Calu3 (cell line): Measurements from ENCODE around the gene STK16. TPM values are rescaled to one million over a fixed set of nuclear protein-coding genes. Genes with fewer than 3 reads are reported as not detected.
A peak's percentile ranks its signal among the peaks of the same experiment; 100 is the strongest.
"Not testable (repeated sequence)": the region's sequence is repeated elsewhere in the genome, so short reads cannot be mapped to it uniquely, and the experiment has no call there.

ENCODE experiments used
- Bru-seq: library from RNA; stranded (reverse); fragments of 400-500 nt; gene quantifications from one replicate; lab custom pipeline; 2021; lab: Mats Ljungman, UMichigan
- BruChase-seq, 2 experiments: library from RNA; stranded (reverse); fragments of 400-500 nt; gene quantifications; one replicate each; lab custom pipeline; 2021; lab: Mats Ljungman, UMichigan
- BruUV-seq: library from RNA; stranded (reverse); fragments of 400-500 nt; replicated peaks from 2 replicates; lab custom pipeline; 2021; lab: Mats Ljungman, UMichigan
- CTCF ChIA-PET: fragments of 300-600 bp; sonication (Branson Sonifier 250); formaldehyde crosslinking; loops from one replicate; lab custom pipeline; 2022; ENCODE audit warnings: antibody characterized with exemption; lab: Charles Lee
- DNase-seq: peaks from one replicate; pipeline ENCODE4 v3.0.0; 2022
- H3K27ac Mint-ChIP-seq: one replicate; pipeline ENCODE4 v1.8.0; 2022; ENCODE audit warnings: mixed read lengths; ENCODE audit not compliant: unreplicated experiment
- H3K27me3 Mint-ChIP-seq: one replicate; pipeline ENCODE4 v1.8.0; 2022; ENCODE audit warnings: mixed read lengths; ENCODE audit not compliant: unreplicated experiment
- H3K36me3 Mint-ChIP-seq: one replicate; pipeline ENCODE4 v1.8.0; 2022; ENCODE audit warnings: mild to moderate bottlenecking, moderate library complexity, mixed read lengths; ENCODE audit not compliant: insufficient read depth, unreplicated experiment
- H3K4me1 Mint-ChIP-seq: one replicate; pipeline ENCODE4 v1.8.0; 2022; ENCODE audit warnings: mild to moderate bottlenecking, low read depth, mixed read lengths; ENCODE audit not compliant: unreplicated experiment
- H3K4me3 Mint-ChIP-seq: one replicate; pipeline ENCODE4 v1.8.0; 2022; ENCODE audit warnings: mild to moderate bottlenecking, low read depth, moderate library complexity, mixed read lengths; ENCODE audit not compliant: unreplicated experiment
- H3K9me3 Mint-ChIP-seq: one replicate; pipeline ENCODE4 v1.8.0; 2022; ENCODE audit warnings: low read depth, mixed read lengths; ENCODE audit not compliant: unreplicated experiment
- intact Hi-C: fragments of 100-400 bp; cut with micrococcal nuclease; formaldehyde crosslinking; loops from one replicate; pipeline ENCODE4 v1.10.0; 2022; ENCODE audit not compliant: unreplicated experiment
- long read RNA-seq: library from polyadenylated mRNA; stranded (forward); transcript quantifications from one replicate; pipeline ENCODE4 v2.0.0, GENCODE V29; 2022
- total RNA-seq: library from RNA; stranded (reverse); gene quantifications from 2 replicates; pipeline ENCODE4 v1.2.3, GENCODE V29; 2022
- TF ChIP-seq, protein P1 (sequence below): fragments of 200-600 bp; IDR thresholded peaks from one replicate; pipeline ENCODE4 v1.8.0; 2022; ENCODE audit warnings: antibody characterized with exemption; ENCODE audit not compliant: unreplicated experiment

The STK16 gene, protein sequence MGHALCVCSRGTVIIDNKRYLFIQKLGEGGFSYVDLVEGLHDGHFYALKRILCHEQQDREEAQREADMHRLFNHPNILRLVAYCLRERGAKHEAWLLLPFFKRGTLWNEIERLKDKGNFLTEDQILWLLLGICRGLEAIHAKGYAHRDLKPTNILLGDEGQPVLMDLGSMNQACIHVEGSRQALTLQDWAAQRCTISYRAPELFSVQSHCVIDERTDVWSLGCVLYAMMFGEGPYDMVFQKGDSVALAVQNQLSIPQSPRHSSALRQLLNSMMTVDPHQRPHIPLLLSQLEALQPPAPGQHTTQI
- total RNA-seq (26.7 and 27.0 TPM in 2 replicates), Bru-seq, nascent RNA (percentile 70 among the genes with signal in this experiment), BruChase-seq, experiment 1, labeled RNA remaining after a 6-hour chase (percentile 73 among the genes with signal in this experiment), BruChase-seq, experiment 2, labeled RNA remaining after a 2-hour chase (percentile 64 among the genes with signal in this experiment)
- long read RNA-seq, partial matches to known transcripts = 0 of 5 reads
- long read RNA-seq, other reads (novel, unspliced or antisense) = 5 of 5 reads

DNA sequence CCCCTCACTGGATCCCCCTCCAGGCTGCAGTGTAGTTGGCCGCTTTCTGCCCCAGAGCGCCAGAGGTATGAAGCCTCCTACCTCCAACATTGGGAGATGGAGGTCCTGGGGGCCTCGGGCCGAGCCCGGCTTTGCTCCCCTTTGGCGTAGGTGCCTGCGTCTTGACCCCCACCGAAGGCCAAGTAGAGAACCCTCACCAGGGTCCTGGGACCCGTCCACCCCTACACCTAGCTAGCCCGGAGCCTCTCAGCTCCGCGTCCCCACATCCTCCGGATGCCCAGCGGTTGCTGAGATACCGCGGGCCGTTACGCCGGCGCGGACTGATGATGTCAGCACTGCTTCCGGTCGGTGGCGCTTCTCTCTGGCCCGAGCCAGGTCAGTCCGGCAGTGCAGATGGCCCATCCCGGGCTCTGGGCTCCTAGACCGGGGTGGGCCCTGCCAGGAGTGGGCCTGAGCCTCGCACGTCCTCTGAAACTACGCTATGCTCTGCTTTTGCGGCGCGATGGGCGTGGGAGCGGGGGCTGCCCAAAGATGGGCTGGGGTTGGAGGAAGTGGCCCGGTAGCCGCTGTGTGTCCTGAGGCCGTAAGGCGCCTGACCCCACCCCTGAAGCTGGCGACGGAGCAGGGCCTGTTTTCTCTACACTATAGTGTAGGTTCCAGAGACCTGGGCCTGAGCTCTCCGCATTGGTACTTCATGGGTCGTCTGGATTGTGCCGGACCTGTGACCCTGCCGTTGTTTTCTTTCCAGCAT is at the start of gene STK16, which contains the start of gene GLB1L:
Gene STK16, plus strand, starts transcription at position 332 of the 751 bp plus-strand sequence. CDS start 521 bp downstream, outside the sequence.
Gene GLB1L, minus strand, starts transcription at position 297 of the 751 bp plus-strand sequence. CDS start 1,871 bp downstream, outside the sequence.
- CTCF ChIA-PET = interaction anchor here (0.6 to 1.7 kb wide), 10 partner anchors 8 to 50 kb away, joined by 3 to 7 read pairs (median 3); partner anchors contain the start of genes ANKZF1, ATG9A, DNAJB2 and TUBA4A
- Mint-ChIP-seq H3K9me3 (no peaks in the 10 kb centered on the region), H3K27ac (peak within 1 kb of the TSS; percentile 79), H3K36me3 (peaks cover 42% of the 10 kb centered on the region), H3K4me3 (peak within 1 kb of the TSS; percentile 79), H3K4me1 (peaks cover 24% of the 10 kb centered on the region), H3K27me3 (no peaks in the 10 kb centered on the region)
- TF ChIP-seq, protein P1, sequence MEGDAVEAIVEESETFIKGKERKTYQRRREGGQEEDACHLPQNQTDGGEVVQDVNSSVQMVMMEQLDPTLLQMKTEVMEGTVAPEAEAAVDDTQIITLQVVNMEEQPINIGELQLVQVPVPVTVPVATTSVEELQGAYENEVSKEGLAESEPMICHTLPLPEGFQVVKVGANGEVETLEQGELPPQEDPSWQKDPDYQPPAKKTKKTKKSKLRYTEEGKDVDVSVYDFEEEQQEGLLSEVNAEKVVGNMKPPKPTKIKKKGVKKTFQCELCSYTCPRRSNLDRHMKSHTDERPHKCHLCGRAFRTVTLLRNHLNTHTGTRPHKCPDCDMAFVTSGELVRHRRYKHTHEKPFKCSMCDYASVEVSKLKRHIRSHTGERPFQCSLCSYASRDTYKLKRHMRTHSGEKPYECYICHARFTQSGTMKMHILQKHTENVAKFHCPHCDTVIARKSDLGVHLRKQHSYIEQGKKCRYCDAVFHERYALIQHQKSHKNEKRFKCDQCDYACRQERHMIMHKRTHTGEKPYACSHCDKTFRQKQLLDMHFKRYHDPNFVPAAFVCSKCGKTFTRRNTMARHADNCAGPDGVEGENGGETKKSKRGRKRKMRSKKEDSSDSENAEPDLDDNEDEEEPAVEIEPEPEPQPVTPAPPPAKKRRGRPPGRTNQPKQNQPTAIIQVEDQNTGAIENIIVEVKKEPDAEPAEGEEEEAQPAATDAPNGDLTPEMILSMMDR = no peak
- intact Hi-C loops = no loop called here
- BruUV-seq = no TSS peak
- DNase-seq = peak; percentile 94

DNA sequence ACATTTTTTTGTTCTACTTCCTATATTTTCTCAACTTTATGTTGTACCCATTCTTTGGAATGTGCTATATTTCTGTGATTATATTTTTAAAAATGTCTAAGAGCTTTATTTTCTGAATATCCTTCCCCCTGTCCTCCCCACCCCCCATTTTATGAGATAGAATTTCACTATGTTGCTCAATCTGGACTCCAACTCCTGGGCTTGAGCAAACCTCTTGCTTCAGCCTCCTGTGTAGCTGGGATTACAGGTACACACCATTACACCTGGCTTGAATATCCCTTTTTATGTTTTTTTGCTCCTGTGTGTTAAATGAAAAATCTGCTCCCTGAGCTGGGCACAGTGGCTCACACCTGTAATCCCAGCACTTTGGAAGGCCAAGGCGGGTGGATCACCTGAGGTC is 47.9 kb upstream of the STK16 start:
- BruUV-seq = no TSS peak
- TF ChIP-seq, protein P1 = no peak
- intact Hi-C loops = no loop called here
- Mint-ChIP-seq H3K27me3 (peaks cover 25% of the 10 kb centered on the region), H3K4me1 (no peaks in the 10 kb centered on the region), H3K27ac (no peak overlapping the region), H3K36me3 (no peaks in the 10 kb centered on the region), H3K4me3 (no peak overlapping the region), H3K9me3 (no peaks in the 10 kb centered on the region)
- no peak for DNase-seq
- CTCF ChIA-PET = no interaction called here

DNA sequence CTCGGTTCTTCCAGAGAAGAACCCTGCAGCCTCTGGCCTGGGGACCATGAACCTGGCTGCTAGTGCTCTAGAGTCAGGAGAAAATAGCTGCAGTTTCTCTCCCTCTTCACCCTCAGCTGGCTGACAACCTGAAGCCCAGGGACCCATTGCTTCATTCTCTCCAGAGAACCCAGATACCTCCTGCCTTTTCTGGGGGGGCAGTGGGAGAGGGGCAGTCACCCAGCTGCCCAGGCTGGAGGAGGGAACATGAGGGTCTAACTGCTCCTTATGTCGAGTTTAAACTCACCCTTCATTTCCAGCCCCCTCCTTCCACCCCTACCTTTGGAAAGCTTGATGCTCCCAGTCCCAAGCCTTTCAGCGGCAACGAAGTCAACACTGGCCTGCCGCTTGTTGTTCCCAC is 46.3 kb upstream of the STK16 start:
- BruUV-seq = no TSS peak
- H3K27me3 Mint-ChIP-seq = peaks cover 25% of the 10 kb centered on the region
- no peak overlapping the region for H3K27ac Mint-ChIP-seq
- CTCF ChIA-PET = no interaction called here
- H3K4me3 Mint-ChIP-seq = no peak overlapping the region
- no peaks in the 10 kb centered on the region for H3K9me3 Mint-ChIP-seq
- TF ChIP-seq, protein P1 = no peak
- no peaks in the 10 kb centered on the region for H3K4me1 Mint-ChIP-seq
- intact Hi-C loops = no loop called here
- DNase-seq = no peak
- no peaks in the 10 kb centered on the region for H3K36me3 Mint-ChIP-seq

DNA sequence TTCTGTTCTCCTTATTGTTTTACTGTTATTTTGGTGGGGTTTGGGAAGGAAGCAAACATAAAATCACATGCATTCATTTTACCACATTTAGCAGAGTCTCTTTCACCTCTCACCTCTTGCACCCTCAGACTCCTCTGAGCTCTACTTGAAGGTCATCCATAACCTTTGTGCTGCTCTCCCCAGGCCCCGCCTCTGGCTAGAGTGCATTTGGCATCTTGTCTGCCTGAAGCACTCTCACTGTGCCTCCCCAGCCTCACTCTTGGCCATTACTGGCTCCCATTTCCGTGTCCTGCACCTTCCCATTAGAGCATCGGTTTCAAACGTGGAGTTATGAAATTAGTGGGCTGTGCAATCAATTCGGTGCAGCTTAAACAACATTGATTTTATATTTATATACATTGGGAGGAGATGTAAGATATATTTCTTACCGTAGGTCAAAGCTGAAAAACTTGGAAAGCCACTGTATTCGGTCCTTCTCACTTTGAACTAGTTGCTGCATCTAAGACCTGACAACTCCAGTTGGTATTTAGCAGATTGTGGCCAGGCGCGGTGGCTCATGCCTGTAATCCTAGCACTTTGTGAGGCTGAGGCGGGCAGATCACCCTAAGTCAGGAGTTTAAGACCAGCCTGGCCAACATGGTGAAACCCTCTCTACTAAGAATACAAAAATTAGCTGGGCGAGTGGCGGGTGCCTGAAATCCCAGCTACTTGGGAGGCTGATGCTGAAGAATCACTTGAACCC is 45.6 kb upstream of the STK16 start:
- no peaks in the 10 kb centered on the region for H3K4me1 Mint-ChIP-seq
- H3K9me3 Mint-ChIP-seq = no peaks in the 10 kb centered on the region
- H3K4me3 Mint-ChIP-seq = no peak overlapping the region
- H3K36me3 Mint-ChIP-seq = no peaks in the 10 kb centered on the region
- TF ChIP-seq, protein P1 = no peak
- intact Hi-C loops = no loop called here
- no peak for DNase-seq
- BruUV-seq = no TSS peak
- CTCF ChIA-PET = no interaction called here
- no peak overlapping the region for H3K27ac Mint-ChIP-seq
- peaks cover 25% of the 10 kb centered on the region for H3K27me3 Mint-ChIP-seq

DNA sequence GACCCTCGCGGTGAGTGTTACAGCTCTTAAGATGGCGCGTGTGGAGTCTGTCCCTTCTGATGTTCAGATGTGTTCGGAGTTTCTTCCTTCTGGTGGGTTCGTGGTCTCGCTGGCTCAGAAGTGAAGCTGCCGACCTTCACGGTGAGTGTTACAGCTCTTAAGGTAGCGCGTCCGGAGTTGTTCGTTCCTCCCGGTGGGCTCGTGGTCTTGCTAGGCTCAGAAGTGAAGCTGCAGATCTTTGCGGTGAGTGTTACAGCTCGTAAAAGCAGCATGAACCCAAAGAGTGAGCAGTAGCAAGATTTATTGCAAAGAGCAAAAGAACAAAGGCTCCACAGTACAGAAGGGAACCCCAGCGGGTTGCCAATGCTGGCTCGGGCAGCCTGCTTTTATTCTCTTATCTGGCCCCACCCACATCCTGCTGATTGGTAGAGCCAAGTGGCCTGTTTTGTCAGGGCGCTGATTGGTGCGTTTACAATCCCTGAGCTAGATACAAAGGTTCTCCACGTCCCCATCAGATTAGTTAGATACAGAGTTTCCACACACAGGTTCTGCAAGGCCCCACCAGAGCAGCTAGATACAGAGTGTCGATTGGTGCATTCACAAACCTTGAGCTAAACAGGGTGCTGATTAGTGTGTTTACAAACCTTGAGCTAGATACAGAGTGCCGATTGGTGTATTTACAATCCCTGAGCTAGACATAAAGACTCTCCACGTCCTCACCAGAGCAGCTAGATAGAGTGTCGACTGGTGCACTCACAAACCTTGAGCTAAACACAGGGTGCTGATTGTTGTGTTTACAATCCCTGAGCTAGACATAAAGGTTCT is 44.6 kb upstream of the STK16 start:
- H3K4me1 Mint-ChIP-seq, BruUV-seq, H3K9me3 Mint-ChIP-seq, DNase-seq, H3K27ac Mint-ChIP-seq, intact Hi-C loops, CTCF ChIA-PET, H3K4me3 Mint-ChIP-seq, H3K36me3 Mint-ChIP-seq: not testable (repeated sequence)
- peaks cover 20% of the 10 kb centered on the region for H3K27me3 Mint-ChIP-seq
